SK-N-SH (cell line): ENCODE data around the gene METTL23.

Experiments used
- CTCF ChIP-seq: fragments of 200-600 bp; sonication (generic); IDR thresholded peaks from 2 replicates; pipeline ENCODE4 v1.6.1; 2017; ENCODE audit warnings: antibody characterized with exemption, mild to moderate bottlenecking, moderate library complexity
- JUND ChIP-seq: IDR thresholded peaks from 2 replicates; pipeline ENCODE4 v1.4.0; 2012
- SIN3A ChIP-seq: IDR thresholded peaks from 2 replicates; pipeline ENCODE4 v1.6.1; 2012; ENCODE audit warnings: low read depth, mild to moderate bottlenecking, low read length, moderate library complexity, borderline replicate concordance

DNA sequence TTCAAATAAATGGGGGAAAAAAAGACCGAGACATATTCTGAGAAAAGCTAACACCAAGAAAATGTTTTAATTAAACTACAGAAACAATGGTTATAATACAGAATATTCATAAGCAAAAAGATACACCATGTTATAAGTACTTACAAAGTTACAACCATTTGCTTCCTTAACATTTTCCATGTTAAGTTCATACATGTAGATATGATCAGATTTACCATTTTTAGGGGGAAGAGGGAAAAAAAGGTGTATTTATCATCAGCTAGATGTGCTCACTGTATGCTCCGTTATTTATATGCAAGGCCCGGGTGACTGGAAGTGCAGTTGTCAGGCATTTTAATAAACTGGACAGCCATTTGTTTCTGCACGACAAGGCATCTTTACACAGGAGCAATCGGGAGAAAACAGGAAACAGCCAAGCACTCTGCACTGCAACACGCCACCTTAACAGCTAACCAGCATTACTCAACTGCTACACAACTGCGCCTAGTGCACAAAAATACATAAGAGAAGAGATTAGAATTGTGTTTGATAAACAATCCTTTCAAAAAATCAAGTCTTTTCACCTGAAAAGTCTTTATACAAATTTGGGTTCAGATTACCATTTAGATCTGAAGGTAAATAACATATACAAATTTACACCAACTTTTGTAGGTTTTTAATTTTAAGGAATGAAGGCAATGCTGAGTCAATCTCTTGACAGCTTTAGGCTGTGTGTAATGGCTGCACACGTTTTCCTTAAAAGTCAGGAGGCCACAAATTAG, 7.6 kb downstream of the METTL23 start:
- no peak for TF ChIP-seq CTCF
- peak; percentile 76; the same call in 1 of the 2 replicates for TF ChIP-seq SIN3A
- TF ChIP-seq JUND: no peak
